ENCODE measurements around the gene MRGPRX1.
"Not testable (repeated sequence)": the region's sequence is repeated elsewhere in the genome, so short reads cannot be mapped to it uniquely, and the experiment has no call there.

The MRGPRX1 gene

GRCh38 chr11:18907391-18907790, 31.8 kb downstream of the MRGPRX1 start:
- no peak overlapping the region for H3K4me3 ChIP-seq (ENCODE audit: low read depth, low read length)
- no peak for TF ChIP-seq CTCF (conservative IDR thresholded peaks at IDR 0.05; ENCODE audit: low read depth, low read length)
- no peak for DNase-seq (ENCODE audit: low read depth)

- H3K4me3 ChIP-seq (ENCODE audit: low read depth, low read length); DNase-seq (ENCODE audit: low read depth): not testable (repeated sequence)
These were observed 38.6 kb downstream of the MRGPRX1 start for GRCh38 chr11:18900637-18901036.

GRCh38 chr11:18900151-18900611, 39.0 kb downstream of the MRGPRX1 start:
- H3K4me3 ChIP-seq (ENCODE audit: low read depth, low read length); DNase-seq (ENCODE audit: low read depth): not testable (repeated sequence)

DNA sequence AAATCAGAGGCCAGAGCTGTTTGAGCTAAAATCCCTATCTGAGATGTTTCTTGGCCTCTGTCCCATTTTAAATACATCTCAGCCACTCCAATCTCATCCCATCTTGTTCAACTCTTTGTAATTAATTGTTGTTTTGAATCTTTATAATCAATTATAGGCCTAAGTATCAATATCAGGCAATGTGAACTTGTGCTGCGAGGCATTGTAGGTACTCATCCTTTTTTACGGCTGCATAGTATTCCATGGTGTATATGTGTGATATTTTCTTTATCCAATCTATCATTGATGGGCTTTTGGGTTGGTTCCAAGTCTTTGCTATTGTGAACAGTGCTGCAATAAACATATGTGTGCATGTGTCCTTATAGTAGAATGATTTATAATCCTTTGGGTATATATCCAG, 47.5 kb downstream of the MRGPRX1 start:
- DNase-seq (ENCODE audit: low read depth); H3K4me3 ChIP-seq (ENCODE audit: low read depth, low read length): not testable (repeated sequence)

DNA sequence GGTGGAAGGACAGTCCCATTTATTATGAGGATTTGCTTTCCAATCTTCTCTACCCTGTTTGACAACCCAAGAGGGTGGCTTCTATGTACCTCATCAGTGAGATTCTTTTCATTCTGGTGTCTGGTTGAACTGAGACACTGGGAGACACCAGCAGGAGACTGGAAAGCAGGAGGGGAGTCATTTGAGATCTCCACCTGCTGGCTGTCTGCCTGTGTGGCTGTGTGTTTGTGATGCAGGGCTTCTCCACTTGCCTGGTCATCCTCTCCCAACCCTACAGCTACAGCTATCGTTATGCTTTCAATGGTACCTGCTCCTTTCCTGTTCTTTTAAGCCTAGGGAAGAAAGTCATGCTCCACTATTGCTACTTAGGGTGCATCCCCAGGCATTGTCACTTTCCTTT, 48.6 kb downstream of the MRGPRX1 start:
- TF ChIP-seq CTCF (conservative IDR thresholded peaks at IDR 0.05; ENCODE audit: low read depth, low read length) = no peak
- no peak overlapping the region for H3K4me3 ChIP-seq (ENCODE audit: low read depth, low read length)
- no peak for DNase-seq (ENCODE audit: low read depth)
